HepG2 (cell line): ENCODE data around the gene COPA. TPM values are rescaled to one million over a fixed set of nuclear protein-coding genes. Genes with fewer than 3 reads are reported as not detected.

ENCODE experiments used
- ETV5 ChIP-seq: IDR thresholded peaks from 2 replicates; pipeline ENCODE4 v1.6.1; 2018; ENCODE audit warnings: missing biosample characterization, missing genetic modification reagents, inconsistent platforms, borderline replicate concordance
- FOSL2 ChIP-seq: sonication (generic); formaldehyde crosslinking; IDR thresholded peaks from 2 replicates; pipeline ENCODE4 v1.4.0; 2020; ENCODE audit warnings: missing genetic modification reagents
- FOXJ3 ChIP-seq: sonication (generic); formaldehyde crosslinking; IDR thresholded peaks from 2 replicates; pipeline ENCODE4 v1.4.0; 2020; ENCODE audit warnings: missing genetic modification reagents, mild to moderate bottlenecking, borderline replicate concordance
- FOXP4 ChIP-seq: sonication (generic); formaldehyde crosslinking; IDR thresholded peaks from 2 replicates; pipeline ENCODE4 v1.4.0; 2020; ENCODE audit warnings: missing genetic modification reagents
- IKZF1 ChIP-seq: fragments of 450-650 bp; IDR thresholded peaks from 2 replicates; pipeline ENCODE4 v1.7.1; 2016
- JUND ChIP-seq: sonication (generic); formaldehyde crosslinking; IDR thresholded peaks from 2 replicates; pipeline ENCODE4 v1.8.0; 2022; ENCODE audit warnings: mild to moderate bottlenecking, missing genetic modification reagents
- KDM1A ChIP-seq: IDR thresholded peaks from 2 replicates; pipeline ENCODE4 v1.6.1; 2016; ENCODE audit warnings: missing compliant biosample characterization
- MTF2 ChIP-seq: sonication (generic); formaldehyde crosslinking; IDR thresholded peaks from 2 replicates; pipeline ENCODE4 v1.5.0; 2020; ENCODE audit warnings: missing genetic modification reagents, borderline replicate concordance
- NFIB ChIP-seq: sonication (generic); formaldehyde crosslinking; IDR thresholded peaks from 2 replicates; pipeline ENCODE4 v1.9.0; 2021; ENCODE audit warnings: missing genetic modification reagents, mild to moderate bottlenecking, borderline replicate concordance
- NFRKB ChIP-seq: fragments of 450-650 bp; IDR thresholded peaks from 2 replicates; pipeline ENCODE4 v1.6.1; 2017
- SALL2 ChIP-seq: sonication (generic); formaldehyde crosslinking; IDR thresholded peaks from 2 replicates; pipeline ENCODE4 v1.8.1; 2023; ENCODE audit warnings: mild to moderate bottlenecking, missing genetic modification reagents, inconsistent platforms
- SMAD3 ChIP-seq: sonication (generic); formaldehyde crosslinking; IDR thresholded peaks from 2 replicates; pipeline ENCODE4 v1.4.0; 2020; ENCODE audit warnings: missing genetic modification reagents
- TP53 ChIP-seq: sonication (generic); formaldehyde crosslinking; conservative IDR thresholded peaks from 2 replicates; pipeline ENCODE4 v1.4.0; 2020; ENCODE audit warnings: missing genetic modification reagents
- XRCC5 ChIP-seq: fragments of 200-400 bp; formaldehyde crosslinking; optimal IDR thresholded peaks from 2 replicates; pipeline ENCODE3; 2017; ENCODE audit warnings: mild to moderate bottlenecking, low read length
- ZBTB43 ChIP-seq: sonication (generic); formaldehyde crosslinking; conservative IDR thresholded peaks from 2 replicates; pipeline ENCODE4 v1.4.0; 2020; ENCODE audit warnings: missing genetic modification reagents
- ZNF253 ChIP-seq: sonication (generic); formaldehyde crosslinking; IDR thresholded peaks from 2 replicates; pipeline ENCODE4 v1.8.0; 2022; ENCODE audit warnings: mild to moderate bottlenecking, missing genetic modification reagents, borderline replicate concordance
- ZNF292 ChIP-seq: sonication (generic); formaldehyde crosslinking; IDR thresholded peaks from 2 replicates; pipeline ENCODE4 v1.8.1; 2022; ENCODE audit warnings: mild to moderate bottlenecking, low read depth, missing genetic modification reagents, borderline replicate concordance
- ZNF34 ChIP-seq: sonication (generic); formaldehyde crosslinking; IDR thresholded peaks from 2 replicates; pipeline ENCODE4 v1.4.0; 2020; ENCODE audit warnings: mild to moderate bottlenecking, missing genetic modification reagents, borderline replicate concordance
- ZNF614 ChIP-seq: IDR thresholded peaks from 2 replicates; pipeline ENCODE4 v1.6.1; 2018; ENCODE audit warnings: missing biosample characterization, missing genetic modification reagents, inconsistent platforms, borderline replicate concordance
- polyA plus RNA-seq, 8 experiments: library from polyadenylated mRNA; depleted of rRNA in 3 of 8; stranded (reverse) in 7 of 8; unstranded in 1 of 8; fragments of >200 nt; fragmentation: Illumina TruSeq in 4 of 8; extraction: Trizol in 4 of 8; gene quantifications; 2 replicates each; pipeline versions ENCODE4 v1.2.1 to v1.2.3, GENCODE V29; 2011 to 2016; ENCODE audit warnings: low read depth in 4 of 8, missing spikeins in 1 of 8, mixed read lengths in 1 of 8; ENCODE audit not compliant: insufficient read depth in 1 of 8
- total RNA-seq, 5 experiments: library from RNA; depleted of rRNA; stranded (reverse); fragments of >200 nt; fragmentation: Illumina TruSeq; extraction: Trizol; gene quantifications; 2 replicates each; pipeline ENCODE4 v1.2.3, GENCODE V29; 2016; ENCODE audit warnings: low read depth in 1 of 5
- TF ChIP-seq, protein P1 (sequence below): sonication (generic); formaldehyde crosslinking; IDR thresholded peaks from 2 replicates; pipeline ENCODE4 v1.4.0; 2020; ENCODE audit warnings: missing genetic modification reagents, borderline replicate concordance
- TF ChIP-seq, protein P2 (sequence below): sonication (generic); formaldehyde crosslinking; IDR thresholded peaks from 2 replicates; pipeline ENCODE4 v1.4.0; 2020; ENCODE audit warnings: mild to moderate bottlenecking, missing genetic modification reagents

COPA gene
- total and polyA plus RNA-seq, 2 of the 13 experiments (the other 11 are each of a cell fraction or from before 2014, with no cell fraction given) = 160 to 197 TPM

DNA sequence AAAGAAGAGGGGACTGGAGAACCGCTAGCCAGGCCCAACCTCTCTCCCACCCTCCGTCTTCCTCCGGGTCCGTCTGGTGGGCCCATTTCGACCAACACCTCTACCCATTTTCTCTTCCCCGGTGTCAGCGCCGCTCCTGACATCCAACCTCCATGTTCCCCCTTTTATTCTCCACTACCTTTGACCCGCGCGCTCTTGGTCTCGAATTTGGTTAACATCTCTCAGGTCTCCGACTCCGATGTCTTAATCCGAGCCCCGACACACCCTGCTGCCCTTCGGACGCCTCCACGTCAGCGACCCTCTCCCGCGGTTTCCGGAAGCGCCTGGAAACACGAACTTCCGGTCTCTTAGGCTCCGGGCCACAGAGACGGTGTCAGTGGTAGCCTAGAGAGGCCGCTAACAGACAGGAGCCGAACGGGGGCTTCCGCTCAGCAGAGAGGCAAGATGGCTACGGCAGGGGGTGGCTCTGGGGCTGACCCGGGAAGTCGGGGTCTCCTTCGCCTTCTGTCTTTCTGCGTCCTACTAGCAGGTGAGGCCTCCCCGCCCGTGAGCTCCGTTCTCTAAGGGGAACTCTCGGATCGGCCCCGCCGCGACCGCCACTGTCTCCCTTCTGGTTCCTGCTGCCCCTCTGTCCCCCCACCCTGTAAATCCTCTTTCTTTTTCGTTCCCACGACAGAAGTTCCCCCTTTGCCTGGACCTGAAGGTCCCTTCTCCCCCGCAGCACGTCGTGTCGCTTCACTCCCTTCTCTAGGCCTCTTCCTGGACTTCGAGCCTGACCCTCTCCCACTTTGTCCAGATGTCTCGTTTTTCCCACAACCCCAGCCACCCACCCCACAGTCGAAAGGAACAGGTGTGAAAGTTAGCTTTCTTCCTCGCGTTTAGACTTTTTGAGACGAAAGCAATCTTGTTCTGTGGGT, at the start of gene COPA, which contains the start of gene NCSTN (continued):
- TF ChIP-seq, protein P1, sequence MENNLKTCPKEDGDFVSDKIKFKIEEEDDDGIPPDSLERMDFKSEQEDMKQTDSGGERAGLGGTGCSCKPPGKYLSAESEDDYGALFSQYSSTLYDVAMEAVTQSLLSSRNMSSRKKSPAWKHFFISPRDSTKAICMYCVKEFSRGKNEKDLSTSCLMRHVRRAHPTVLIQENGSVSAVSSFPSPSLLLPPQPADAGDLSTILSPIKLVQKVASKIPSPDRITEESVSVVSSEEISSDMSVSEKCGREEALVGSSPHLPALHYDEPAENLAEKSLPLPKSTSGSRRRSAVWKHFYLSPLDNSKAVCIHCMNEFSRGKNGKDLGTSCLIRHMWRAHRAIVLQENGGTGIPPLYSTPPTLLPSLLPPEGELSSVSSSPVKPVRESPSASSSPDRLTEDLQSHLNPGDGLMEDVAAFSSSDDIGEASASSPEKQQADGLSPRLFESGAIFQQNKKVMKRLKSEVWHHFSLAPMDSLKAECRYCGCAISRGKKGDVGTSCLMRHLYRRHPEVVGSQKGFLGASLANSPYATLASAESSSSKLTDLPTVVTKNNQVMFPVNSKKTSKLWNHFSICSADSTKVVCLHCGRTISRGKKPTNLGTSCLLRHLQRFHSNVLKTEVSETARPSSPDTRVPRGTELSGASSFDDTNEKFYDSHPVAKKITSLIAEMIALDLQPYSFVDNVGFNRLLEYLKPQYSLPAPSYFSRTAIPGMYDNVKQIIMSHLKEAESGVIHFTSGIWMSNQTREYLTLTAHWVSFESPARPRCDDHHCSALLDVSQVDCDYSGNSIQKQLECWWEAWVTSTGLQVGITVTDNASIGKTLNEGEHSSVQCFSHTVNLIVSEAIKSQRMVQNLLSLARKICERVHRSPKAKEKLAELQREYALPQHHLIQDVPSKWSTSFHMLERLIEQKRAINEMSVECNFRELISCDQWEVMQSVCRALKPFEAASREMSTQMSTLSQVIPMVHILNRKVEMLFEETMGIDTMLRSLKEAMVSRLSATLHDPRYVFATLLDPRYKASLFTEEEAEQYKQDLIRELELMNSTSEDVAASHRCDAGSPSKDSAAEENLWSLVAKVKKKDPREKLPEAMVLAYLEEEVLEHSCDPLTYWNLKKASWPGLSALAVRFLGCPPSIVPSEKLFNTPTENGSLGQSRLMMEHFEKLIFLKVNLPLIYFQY (CRISPR knock-in tag) = peak; percentile 58; the same call in 1 of the 2 replicates
- TF ChIP-seq NFIB (CRISPR knock-in tag) = no peak
- TF ChIP-seq SMAD3 (CRISPR knock-in tag) = peak; percentile 91; the same call in 1 of the 2 replicates
- TF ChIP-seq ZBTB43 (CRISPR knock-in tag) = 0 out of 2 replicates have a peak, but pooled peaks have one; percentile 30
- peak; percentile 43; the same call in 1 of the 2 replicates for TF ChIP-seq SALL2 (CRISPR knock-in tag)
- no peak for TF ChIP-seq ZNF34 (CRISPR knock-in tag)
- TF ChIP-seq ZNF292 (CRISPR knock-in tag) = no peak
- TF ChIP-seq XRCC5 = peak; percentile 87
- TF ChIP-seq ETV5 = peak; percentile 90
- peak; percentile 18; the same call in 1 of the 2 replicates for TF ChIP-seq FOXP4 (CRISPR knock-in tag)
- peak; percentile 58; the same call in 1 of the 2 replicates for TF ChIP-seq NFRKB
- peak; percentile 74; the same call in 1 of the 2 replicates for TF ChIP-seq ZNF614 (CRISPR knock-in tag)
- TF ChIP-seq MTF2 (CRISPR knock-in tag) = no peak
- no peak for TF ChIP-seq IKZF1
- TF ChIP-seq TP53 (CRISPR knock-in tag) = 0 out of 2 replicates have a peak, but pooled peaks have one; percentile 7
- TF ChIP-seq, protein P2, sequence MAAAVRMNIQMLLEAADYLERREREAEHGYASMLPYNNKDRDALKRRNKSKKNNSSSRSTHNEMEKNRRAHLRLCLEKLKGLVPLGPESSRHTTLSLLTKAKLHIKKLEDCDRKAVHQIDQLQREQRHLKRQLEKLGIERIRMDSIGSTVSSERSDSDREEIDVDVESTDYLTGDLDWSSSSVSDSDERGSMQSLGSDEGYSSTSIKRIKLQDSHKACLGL (CRISPR knock-in tag) = peak; percentile 72
- no peak for TF ChIP-seq KDM1A (CRISPR knock-in tag)
- 0 out of 2 replicates have a peak, but pooled peaks have one; percentile 55 for TF ChIP-seq ZNF253 (CRISPR knock-in tag)
- TF ChIP-seq FOSL2 (CRISPR knock-in tag) = peak; percentile 60
- TF ChIP-seq JUND (CRISPR knock-in tag) = no peak
- TF ChIP-seq FOXJ3 (CRISPR knock-in tag) = no peak
